GM10847 (cell line): ENCODE measurements around the gene OR52R1.

ENCODE experiments used
- POLR2A ChIP-seq: IDR thresholded peaks from 2 replicates; pipeline ENCODE4 v1.6.1; 2011; ENCODE audit not compliant: insufficient read length; ENCODE audit errors: extremely low read depth

Gene OR52R1

GRCh38 chr11:4804280-4804679 lies at the start of gene OR52R1:
Gene OR52R1 (minus strand): TSS chr11:4804380. CDS start chr11:4804380, 0 bp downstream.
- TF ChIP-seq POLR2A = no peak

GRCh38 chr11:4851033-4851432 lies 46.9 kb upstream of the OR52R1 start:
- no peak for TF ChIP-seq POLR2A

- TF ChIP-seq POLR2A = no peak
Measured at GRCh38 chr11:4848908-4849532, 44.8 kb upstream of the OR52R1 start, which contains the start of gene OR51S1. Gene OR51S1 (minus strand): TSS chr11:4849208. CDS start chr11:4849208, 0 bp downstream.

- no peak for TF ChIP-seq POLR2A
Measured at GRCh38 chr11:4839851-4840549, 35.8 kb upstream of the OR52R1 start.

GRCh38 chr11:4830909-4831308 lies 26.7 kb upstream of the OR52R1 start:
- no peak for TF ChIP-seq POLR2A

- TF ChIP-seq POLR2A = no peak
Measured at GRCh38 chr11:4830346-4830745, 26.2 kb upstream of the OR52R1 start.

- TF ChIP-seq POLR2A = no peak
Measured at GRCh38 chr11:4826425-4826824, 22.2 kb upstream of the OR52R1 start.

GRCh38 chr11:4825132-4825531 lies 21.0 kb upstream of the OR52R1 start:
- no peak for TF ChIP-seq POLR2A

GRCh38 chr11:4821021-4821420 lies 16.8 kb upstream of the OR52R1 start, which contains the start of gene OR51F2:
Gene OR51F2 (plus strand): TSS chr11:4821321. CDS start chr11:4821422, 101 bp downstream.
- no peak for TF ChIP-seq POLR2A

- TF ChIP-seq POLR2A = no peak
Measured at GRCh38 chr11:4809246-4809645, 5.1 kb upstream of the OR52R1 start.

GRCh38 chr11:4808476-4808875 lies 4.3 kb upstream of the OR52R1 start:
- TF ChIP-seq POLR2A = no peak

- no peak for TF ChIP-seq POLR2A
Measured at GRCh38 chr11:4798427-4799183, 5.6 kb downstream of the OR52R1 start.

- no peak for TF ChIP-seq POLR2A
Measured at GRCh38 chr11:4797206-4797605, 7.0 kb downstream of the OR52R1 start.

GRCh38 chr11:4782454-4782853 lies 21.7 kb downstream of the OR52R1 start:
- TF ChIP-seq POLR2A = no peak

- no peak for TF ChIP-seq POLR2A
Measured at GRCh38 chr11:4769838-4770237, 34.3 kb downstream of the OR52R1 start, which contains the start of gene OR51F1. Gene OR51F1 (minus strand): TSS chr11:4769938. CDS start chr11:4769938, 0 bp downstream.

GRCh38 chr11:4768094-4768493 lies 36.1 kb downstream of the OR52R1 start:
- TF ChIP-seq POLR2A = no peak
